ENCODE data around the gene KATNAL2.

- no peak for TF ChIP-seq ESRRA (CRISPR knock-in tag; IDR thresholded peaks at IDR 0.05; ENCODE audit: borderline replicate concordance)
- no peak for TF ChIP-seq ZNF425 (CRISPR knock-in tag; conservative IDR thresholded peaks at IDR 0.05)
- TF ChIP-seq CTCF (IDR thresholded peaks at IDR 0.05), result no peak
- TF ChIP-seq E2F4 (CRISPR knock-in tag; IDR thresholded peaks at IDR 0.05; ENCODE audit: borderline replicate concordance, low read depth), result no peak
- no peak for TF ChIP-seq SMAD3 (CRISPR knock-in tag; IDR thresholded peaks at IDR 0.05; ENCODE audit: borderline replicate concordance)
- TF ChIP-seq USF2 (CRISPR knock-in tag; IDR thresholded peaks at IDR 0.05), result no peak
These were observed 25.6 kb upstream of the KATNAL2 start for GRCh38 chr18:46891742-46892214.

Data from WTC11 (cell line).